Gastroesophageal sphincter (tissue), 4 donors: Measurements from ENCODE around the gene DAAM1. TPM values are rescaled to one million over a fixed set of nuclear protein-coding genes. Genes with fewer than 3 reads are reported as not detected.

Experiments used
- ATAC-seq: fragments of 150-250 bp; one replicate; pipeline ENCODE4 v1.9.1; 2016; ENCODE audit warnings: mild to moderate bottlenecking, moderate library complexity
- H3K27ac ChIP-seq, 4 donors: fragments of 200-600 bp; sonication (generic) in 3 of 4; 1 replicate in 3 of 4; 2 replicates in 1 of 4; pipeline ENCODE4 v1.5.1; 2016 to 2019
- H3K27me3 ChIP-seq: fragments of 200-600 bp; sonication (generic); one replicate; pipeline ENCODE4 v1.5.1; 2019
- H3K36me3 ChIP-seq, 2 donors: fragments of 200-600 bp; sonication (generic); one replicate each; pipeline ENCODE4 v1.5.1; 2019; ENCODE audit warnings: control low read depth in 1 of 2
- H3K4me1 ChIP-seq, 3 donors: fragments of 200-600 bp; sonication (generic); 1 replicate in 2 of 3; 2 replicates in 1 of 3; pipeline ENCODE4 v1.5.1; 2016 to 2019; ENCODE audit warnings: control low read depth in 2 of 3
- H3K4me3 ChIP-seq, 2 donors: fragments of 200-600 bp; sonication (generic); one replicate each; pipeline ENCODE4 v1.5.1; 2019; ENCODE audit warnings: mild to moderate bottlenecking in 1 of 2, moderate library complexity in 1 of 2
- H3K9me3 ChIP-seq, 3 donors: fragments of 200-600 bp; sonication (generic); one replicate each; pipeline ENCODE4 v1.5.1; 2017 to 2019; ENCODE audit warnings: control low read depth in 2 of 3
- CTCF ChIP-seq, 4 experiments: fragments of 200-600 bp in 2 of 4; fragments of 450-650 bp in 2 of 4; sonication (generic) in 1 of 4; IDR thresholded peaks; one replicate each; pipeline ENCODE4 v1.5.1; 2017 to 2019; ENCODE audit warnings: antibody characterized with exemption in 4 of 4, mild to moderate bottlenecking in 2 of 4, moderate library complexity in 2 of 4
- EP300 ChIP-seq: sonication (generic); formaldehyde crosslinking; IDR thresholded peaks from one replicate; pipeline ENCODE4 v1.6.1; 2017; ENCODE audit warnings: antibody characterized with exemption, mild to moderate bottlenecking
- POLR2A ChIP-seq, 2 donors: fragments of 450-650 bp; IDR thresholded peaks; one replicate each; pipeline ENCODE4 v1.6.1; 2017; ENCODE audit warnings: antibody characterized with exemption in 2 of 2, mild to moderate bottlenecking in 2 of 2, moderate library complexity in 1 of 2
- POLR2AphosphoS5 ChIP-seq: sonication (generic); formaldehyde crosslinking; IDR thresholded peaks from one replicate; pipeline ENCODE4 v1.6.1; 2017; ENCODE audit warnings: antibody characterized with exemption
- WGBS, 2 donors: methylation state at CpG; one replicate each; pipeline ENCODE4 v1.1.5; 2018; ENCODE audit warnings: low coverage in 1 of 2; 5-methylcytosine and 5-hydroxymethylcytosine counted together
- total RNA-seq, 4 donors: library from RNA; depleted of rRNA; stranded (reverse); fragments of >200 nt; gene quantifications; one replicate each; pipeline ENCODE4 v1.1.0, GENCODE V29; 2016

Gene DAAM1
- total RNA-seq, 4 donors from 2014 or later, result 64.0 to 124 (median 87.3) TPM

DNA sequence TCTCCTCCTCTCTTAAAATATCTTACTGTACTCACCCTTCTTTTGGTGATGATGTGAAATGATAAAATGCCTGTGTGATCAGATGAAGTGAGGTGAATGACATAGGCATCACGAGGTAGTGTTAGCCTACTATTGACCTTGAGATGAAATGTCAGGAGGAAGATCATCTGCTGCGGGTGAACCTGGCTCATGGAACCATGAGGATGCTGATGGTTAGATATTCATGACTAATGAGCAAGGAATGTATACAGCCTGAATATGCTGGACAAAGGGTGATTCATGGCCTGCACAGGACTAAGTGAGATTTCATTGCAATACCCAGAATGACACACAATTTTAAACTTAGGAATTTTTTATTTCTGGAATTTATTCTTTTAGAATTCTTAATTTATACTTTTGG, 89.6 kb downstream of the DAAM1 start:
- 24 to 25% methylated on average over 2 of the region's 2 CpGs for WGBS, 2 donors
- Histone ChIP-seq H3K36me3 (no peaks in the 10 kb centered on the region), H3K27ac (peak overlapping the region; percentile 58 to 79 (median 73)), H3K9me3 (no peaks in the 10 kb centered on the region), H3K4me3 (no peak overlapping the region), H3K27me3 (no peaks in the 10 kb centered on the region), H3K4me1 (peaks cover 28 to 76% (median 30%) of the 10 kb centered on the region in 3 donors)
- TF ChIP-seq POLR2AphosphoS5 (peak; percentile 68), EP300 (no peak)
- ATAC-seq, result peak; percentile 59

DNA sequence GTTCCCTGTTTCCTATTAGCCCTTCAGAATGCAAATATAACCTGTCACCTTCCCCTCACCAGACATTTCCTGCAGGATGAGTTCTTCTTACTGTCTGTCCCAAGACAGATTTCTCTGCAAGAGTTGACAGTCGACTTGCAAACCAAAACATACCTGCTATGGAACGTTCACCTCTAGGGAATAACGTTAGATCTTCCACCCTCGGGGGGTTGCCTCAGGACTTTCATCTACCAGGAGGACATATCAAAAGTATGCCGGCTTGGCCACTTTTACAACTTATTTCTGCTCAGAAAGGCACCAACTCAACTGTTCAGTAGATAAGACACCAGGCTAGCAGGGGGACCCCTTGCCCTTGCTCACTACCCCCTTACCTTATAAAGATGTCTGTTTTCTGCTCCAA, 92.5 kb downstream of the DAAM1 start:
- WGBS, 2 donors, result 95 to 100% methylated on average over 1 to 4 of the region's 5 CpGs
- Histone ChIP-seq H3K4me3 (no peak overlapping the region), H3K4me1 (peaks cover 10 to 59% (median 15%) of the 10 kb centered on the region in 3 donors), H3K27me3 (no peaks in the 10 kb centered on the region), H3K27ac (peak overlapping the region in 2 of 4 donors; percentile 25 to 50), H3K36me3 (no peaks in the 10 kb centered on the region), H3K9me3 (no peaks in the 10 kb centered on the region)
- ATAC-seq, result no peak
- no peak for TF ChIP-seq EP300
- TF ChIP-seq POLR2AphosphoS5, result no peak

GRCh38 chr14:59281609-59282377, 93.3 kb downstream of the DAAM1 start:
- Histone ChIP-seq H3K27me3 (no peaks in the 10 kb centered on the region), H3K9me3 (no peaks in the 10 kb centered on the region), H3K4me1 (peaks cover 6 to 58% (median 11%) of the 10 kb centered on the region in 3 donors), H3K4me3 (no peak overlapping the region), H3K36me3 (no peaks in the 10 kb centered on the region), H3K27ac (peak overlapping the region in 3 of 4 donors; percentile 12 to 50 (median 40))
- ATAC-seq, result peak; percentile 84
- 55 to 60% methylated on average over 3 of the region's 3 CpGs for WGBS, 2 donors
- TF ChIP-seq EP300 (no peak), POLR2A (IDR thresholded peaks at IDR 0.05) (no peak), CTCF (IDR thresholded peaks at IDR 0.05) (no peak), POLR2AphosphoS5 (no peak)

DNA sequence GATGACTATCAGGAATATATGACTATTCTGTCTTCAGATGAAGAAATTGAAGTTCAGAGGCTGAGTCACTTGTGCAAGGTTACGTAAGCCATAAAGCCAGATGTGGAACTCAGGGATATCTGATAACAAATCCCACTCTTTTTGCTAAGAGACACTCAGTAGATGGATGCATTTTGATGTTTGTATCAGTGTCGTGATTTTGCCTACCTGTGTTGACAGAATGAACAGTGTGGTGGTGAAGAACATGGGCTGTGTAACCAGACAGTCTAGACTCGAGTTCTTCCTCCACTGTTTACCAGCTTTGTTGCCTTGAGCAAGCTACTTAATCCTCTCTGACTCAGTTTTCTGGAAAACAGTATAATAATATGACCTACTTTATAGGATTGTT, 93.9 kb downstream of the DAAM1 start:
- Histone ChIP-seq H3K27ac (peak overlapping the region in 2 of 4 donors; percentile 12 to 40), H3K4me1 (peaks cover 6 to 59% (median 11%) of the 10 kb centered on the region in 3 donors), H3K9me3 (no peaks in the 10 kb centered on the region), H3K4me3 (no peak overlapping the region), H3K36me3 (no peaks in the 10 kb centered on the region), H3K27me3 (no peaks in the 10 kb centered on the region)
- peak; percentile 6 for ATAC-seq
- no peak for TF ChIP-seq POLR2AphosphoS5
- TF ChIP-seq POLR2A (IDR thresholded peaks at IDR 0.05), result no peak
- WGBS, 2 donors, result 74 to 83% methylated on average over 3 of the region's 3 CpGs

DNA sequence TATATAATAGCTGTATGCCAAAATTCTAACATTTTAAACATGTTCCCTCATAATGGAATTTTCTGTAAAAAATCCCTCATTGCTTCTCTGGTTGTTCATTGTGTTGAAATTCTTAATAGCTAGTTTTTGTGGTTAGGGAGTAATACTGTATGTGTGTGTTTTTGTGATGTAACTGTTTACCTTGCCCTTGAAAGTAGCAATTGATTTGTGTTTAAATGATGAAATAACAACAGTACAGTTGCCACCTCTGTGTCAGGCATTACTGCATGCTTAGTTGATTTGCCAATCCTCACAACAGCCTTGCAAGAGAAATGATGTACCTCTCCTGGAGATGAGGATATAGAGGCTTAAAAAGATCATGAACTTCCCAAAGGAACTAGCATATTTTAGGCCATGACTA, 94.9 kb downstream of the DAAM1 start:
- peaks cover 6 to 50% (median 7%) of the 10 kb centered on the region in 3 donors for H3K4me1 ChIP-seq
- no peak for TF ChIP-seq POLR2AphosphoS5
- TF ChIP-seq CTCF (IDR thresholded peaks at IDR 0.05), result no peak
- no peak for TF ChIP-seq POLR2A (IDR thresholded peaks at IDR 0.05)
- no peak for TF ChIP-seq EP300
- no peak overlapping the region for H3K27ac ChIP-seq
- H3K27me3 ChIP-seq, result no peaks in the 10 kb centered on the region
- no peak overlapping the region for H3K4me3 ChIP-seq
- H3K36me3 ChIP-seq, result no peaks in the 10 kb centered on the region
- no peak for ATAC-seq
- H3K9me3 ChIP-seq, result no peaks in the 10 kb centered on the region

GRCh38 chr14:59284059-59284458, 95.6 kb downstream of the DAAM1 start:
- H3K9me3 ChIP-seq, result no peaks in the 10 kb centered on the region
- no peak overlapping the region for H3K4me3 ChIP-seq
- no peaks in the 10 kb centered on the region for H3K36me3 ChIP-seq
- TF ChIP-seq CTCF (IDR thresholded peaks at IDR 0.05) (no peak), POLR2AphosphoS5 (no peak), POLR2A (IDR thresholded peaks at IDR 0.05) (no peak), EP300 (no peak)
- H3K27ac ChIP-seq, result no peak overlapping the region
- ATAC-seq, result no peak
- H3K27me3 ChIP-seq, result no peaks in the 10 kb centered on the region
- WGBS, 2 donors, result 72 to 75% methylated on average over 1 of the region's 1 CpG
- H3K4me1 ChIP-seq, result peaks cover under 1 to 43% (median 4%) of the 10 kb centered on the region in 3 donors
